K562 (cell line): ENCODE measurements around the gene MXRA7. TPM values are rescaled to one million over a fixed set of nuclear protein-coding genes. Genes with fewer than 3 reads are reported as not detected.

Experiments
- ADNP ChIP-seq: fragments of 200-800 bp; sonication (Bioruptor generic); IDR thresholded peaks from 2 replicates; pipeline ENCODE4 v1.6.1; 2016; ENCODE audit warnings: missing genetic modification characterization, missing compliant biosample characterization
- BCOR ChIP-seq: fragments of 450-650 bp; IDR thresholded peaks from 2 replicates; pipeline ENCODE4 v1.6.1; 2016
- DACH1 ChIP-seq: fragments of 450-650 bp; IDR thresholded peaks from 2 replicates; pipeline ENCODE4 v1.6.1; 2018; ENCODE audit not compliant: partially characterized antibody
- FOXK1 ChIP-seq: sonication (generic); formaldehyde crosslinking; IDR thresholded peaks from 2 replicates; pipeline ENCODE4 v1.8.0; 2022; ENCODE audit warnings: missing genetic modification reagents, mild to moderate bottlenecking, borderline replicate concordance
- GATA2 ChIP-seq: sonication (generic); formaldehyde crosslinking; IDR thresholded peaks from 2 replicates; pipeline ENCODE4 v1.4.0; 2020; ENCODE audit warnings: mild to moderate bottlenecking, missing genetic modification reagents
- HNRNPUL1 ChIP-seq: fragments of 200-400 bp; formaldehyde crosslinking; IDR thresholded peaks from 2 replicates; pipeline ENCODE4 v1.6.1; 2017; ENCODE audit warnings: low read length
- MTA3 ChIP-seq: fragments of 450-650 bp; formaldehyde crosslinking; IDR thresholded peaks from 2 replicates; pipeline ENCODE4 v1.6.1; 2017; ENCODE audit warnings: mild to moderate bottlenecking, borderline replicate concordance
- MYC ChIP-seq, 2 experiments: fragments of 250-450 bp in 1 of 2; sonication (Bioruptor Pico) in 1 of 2; IDR thresholded peaks; 2 replicates each; pipeline versions ENCODE4 v1.5.1 to v1.6.1; 2012 to 2021; ENCODE audit warnings: low read depth in 2 of 2, borderline replicate concordance in 1 of 2, improper control_type of control experiment in 1 of 2, low read length in 1 of 2, mild to moderate bottlenecking in 1 of 2, moderate library complexity in 1 of 2
- NFIX ChIP-seq: fragments of 250-450 bp; sonication (Bioruptor Pico); IDR thresholded peaks from 2 replicates; pipeline ENCODE4 v1.4.0; 2020; ENCODE audit warnings: low read depth, mild to moderate bottlenecking, moderate library complexity
- PPARD ChIP-seq: fragments of 250-450 bp; sonication (Bioruptor Pico); IDR thresholded peaks from 2 replicates; pipeline ENCODE4 v1.8.0; 2022; ENCODE audit warnings: inconsistent platforms, mild to moderate bottlenecking, moderate library complexity
- PTTG1 ChIP-seq: fragments of 450-650 bp; IDR thresholded peaks from 2 replicates; pipeline ENCODE4 v1.6.1; 2016; ENCODE audit warnings: low read depth, mild to moderate bottlenecking, missing genetic modification characterization, missing compliant biosample characterization
- RBM25 ChIP-seq: fragments of 200-400 bp; formaldehyde crosslinking; IDR thresholded peaks from 2 replicates; pipeline ENCODE4 v1.6.1; 2018; ENCODE audit warnings: low read length, low read depth, moderate library complexity; ENCODE audit not compliant: severe bottlenecking
- RFX5 ChIP-seq: IDR thresholded peaks from 2 replicates; pipeline ENCODE4 v1.6.1; 2011; ENCODE audit warnings: low read depth, mild to moderate bottlenecking, improper control_type of control experiment, low read length
- RUNX1 ChIP-seq: sonication (generic); IDR thresholded peaks from 2 replicates; pipeline ENCODE4 v1.6.1; 2016; ENCODE audit warnings: antibody characterized with exemption, low read depth
- TRIM24 ChIP-seq, 2 experiments: fragments of 450-650 bp; IDR thresholded peaks; 2 replicates each; pipeline ENCODE4 v1.6.1; 2016
- ZNF134 ChIP-seq: fragments of 250-450 bp; sonication (Bioruptor Pico); conservative IDR thresholded peaks from 2 replicates; pipeline ENCODE4 v1.4.0; 2020
- ZNF263 ChIP-seq: sonication (generic); formaldehyde crosslinking; IDR thresholded peaks from 2 replicates; pipeline ENCODE4 v1.8.0; 2022; ENCODE audit warnings: mild to moderate bottlenecking, missing genetic modification reagents, borderline replicate concordance
- ZNF280A ChIP-seq: fragments of 450-650 bp; IDR thresholded peaks from 2 replicates; pipeline ENCODE4 v1.6.1; 2018; ENCODE audit warnings: mild to moderate bottlenecking, low read depth; ENCODE audit not compliant: partially characterized antibody
- ZNF717 ChIP-seq: fragments of 250-450 bp; sonication (Bioruptor Pico); IDR thresholded peaks from 2 replicates; pipeline ENCODE4 v1.5.0; 2021
- polyA plus RNA-seq, 8 experiments: library from polyadenylated mRNA; depleted of rRNA in 4 of 8; stranded (reverse) in 5 of 8; unstranded in 3 of 8; fragments of >200 nt; fragmentation: Nextera tagmentation in 2 of 8; fragmentation: Illumina TruSeq in 1 of 8; extraction: Ambion mirVana in 2 of 8; extraction: Trizol in 1 of 8; gene quantifications; 2 replicates each; pipeline versions ENCODE4 v1.2.1 to v1.2.3, GENCODE V29; 2011 to 2014; ENCODE audit warnings: inconsistent platforms in 1 of 8, missing spikeins in 1 of 8
- total RNA-seq, 7 experiments: library from RNA; depleted of rRNA in 6 of 7; stranded (reverse); fragments of >200 nt in 6 of 7; fragmentation: Illumina TruSeq in 2 of 7; extraction: Trizol in 2 of 7; gene quantifications; 2 replicates each; pipeline versions ENCODE4 v1.2.1 to v1.2.3, GENCODE V29; 2011 to 2021; ENCODE audit warnings: low replicate concordance in 1 of 7
- TF ChIP-seq, protein P1 (sequence below): fragments of 250-450 bp; sonication (Bioruptor Pico); IDR thresholded peaks from 2 replicates; pipeline ENCODE4 v1.5.0; 2020; ENCODE audit warnings: mild to moderate bottlenecking, borderline replicate concordance
- TF ChIP-seq, protein P2 (sequence below): sonication (generic); formaldehyde crosslinking; IDR thresholded peaks from 2 replicates; pipeline ENCODE4 v1.8.0; 2022; ENCODE audit warnings: mild to moderate bottlenecking, missing genetic modification reagents, borderline replicate concordance

MXRA7 gene
- total and polyA plus RNA-seq, 9 of the 15 experiments (the other 6 are each of a cell fraction or from before 2014, with no cell fraction given): 2.6 to 38.4 (median 14.3) TPM

GRCh38 chr17:76659928-76660655 lies 50.7 kb downstream of the MXRA7 start (continued):
- TF ChIP-seq ZNF280A (no peak), PTTG1 (tag) (no peak), DACH1 (peak; percentile 7), ADNP (tag) (no peak), BCOR (no peak), HNRNPUL1 (no peak), ZNF263 (CRISPR knock-in tag) (no peak), RUNX1 (no peak), FOXK1 (CRISPR knock-in tag) (0 out of 2 replicates have a peak, but pooled peaks have one; percentile 1), RBM25 (no peak), MYC (IDR thresholded peaks at IDR 0.05; ENCODE audit: low read depth, low read length) (0 out of 2 replicates have a peak, but pooled peaks have one; percentile 48), MYC (CRISPR knock-in tag; IDR thresholded peaks at IDR 0.05; ENCODE audit: borderline replicate concordance, low read depth) (no peak), NFIX (no peak), ZNF134 (CRISPR knock-in tag) (no peak), ZNF717 (CRISPR knock-in tag) (no peak), GATA2 (CRISPR knock-in tag) (no peak), RFX5 (no peak), PPARD (CRISPR knock-in tag) (no peak), TRIM24 (IDR thresholded peaks at IDR 0.05) (peak; percentile 17 to 68; a peak in 3 of 4 replicates), MTA3 (no peak; the same call in 1 of the 2 replicates)
- TF ChIP-seq, protein P1, sequence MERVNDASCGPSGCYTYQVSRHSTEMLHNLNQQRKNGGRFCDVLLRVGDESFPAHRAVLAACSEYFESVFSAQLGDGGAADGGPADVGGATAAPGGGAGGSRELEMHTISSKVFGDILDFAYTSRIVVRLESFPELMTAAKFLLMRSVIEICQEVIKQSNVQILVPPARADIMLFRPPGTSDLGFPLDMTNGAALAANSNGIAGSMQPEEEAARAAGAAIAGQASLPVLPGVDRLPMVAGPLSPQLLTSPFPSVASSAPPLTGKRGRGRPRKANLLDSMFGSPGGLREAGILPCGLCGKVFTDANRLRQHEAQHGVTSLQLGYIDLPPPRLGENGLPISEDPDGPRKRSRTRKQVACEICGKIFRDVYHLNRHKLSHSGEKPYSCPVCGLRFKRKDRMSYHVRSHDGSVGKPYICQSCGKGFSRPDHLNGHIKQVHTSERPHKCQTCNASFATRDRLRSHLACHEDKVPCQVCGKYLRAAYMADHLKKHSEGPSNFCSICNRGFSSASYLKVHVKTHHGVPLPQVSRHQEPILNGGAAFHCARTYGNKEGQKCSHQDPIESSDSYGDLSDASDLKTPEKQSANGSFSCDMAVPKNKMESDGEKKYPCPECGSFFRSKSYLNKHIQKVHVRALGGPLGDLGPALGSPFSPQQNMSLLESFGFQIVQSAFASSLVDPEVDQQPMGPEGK: no peak
- TF ChIP-seq, protein P2, sequence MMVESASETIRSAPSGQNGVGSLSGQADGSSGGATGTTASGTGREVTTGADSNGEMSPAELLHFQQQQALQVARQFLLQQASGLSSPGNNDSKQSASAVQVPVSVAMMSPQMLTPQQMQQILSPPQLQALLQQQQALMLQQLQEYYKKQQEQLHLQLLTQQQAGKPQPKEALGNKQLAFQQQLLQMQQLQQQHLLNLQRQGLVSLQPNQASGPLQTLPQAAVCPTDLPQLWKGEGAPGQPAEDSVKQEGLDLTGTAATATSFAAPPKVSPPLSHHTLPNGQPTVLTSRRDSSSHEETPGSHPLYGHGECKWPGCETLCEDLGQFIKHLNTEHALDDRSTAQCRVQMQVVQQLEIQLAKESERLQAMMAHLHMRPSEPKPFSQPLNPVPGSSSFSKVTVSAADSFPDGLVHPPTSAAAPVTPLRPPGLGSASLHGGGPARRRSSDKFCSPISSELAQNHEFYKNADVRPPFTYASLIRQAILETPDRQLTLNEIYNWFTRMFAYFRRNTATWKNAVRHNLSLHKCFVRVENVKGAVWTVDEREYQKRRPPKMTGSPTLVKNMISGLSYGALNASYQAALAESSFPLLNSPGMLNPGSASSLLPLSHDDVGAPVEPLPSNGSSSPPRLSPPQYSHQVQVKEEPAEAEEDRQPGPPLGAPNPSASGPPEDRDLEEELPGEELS (CRISPR knock-in tag): no peak
